AG09309 (cell line): ENCODE results near the gene PLA2G7.
"Not testable (repeated sequence)": the region's sequence is repeated elsewhere in the genome, so short reads cannot be mapped to it uniquely, and the experiment has no call there.

Experiments
- DNase-seq: peaks from one replicate; pipeline ENCODE4 v3.0.0-alpha.2; 2010; ENCODE audit warnings: low read depth
- H3K4me3 ChIP-seq: 2 replicates; pipeline ENCODE4 v1.5.1; 2011; ENCODE audit warnings: mild to moderate bottlenecking, low read depth, low read length, moderate library complexity; ENCODE audit not compliant: control insufficient read depth
- CTCF ChIP-seq: IDR thresholded peaks from 2 replicates; pipeline ENCODE4 v1.5.1; 2011; ENCODE audit warnings: mild to moderate bottlenecking, low read depth, low read length, inconsistent platforms; ENCODE audit not compliant: insufficient read depth, control insufficient read depth; ENCODE audit errors: missing control alignments

Gene PLA2G7

GRCh38 chr6:46748940-46749503 is 13.8 kb upstream of the PLA2G7 start:
- H3K4me3 ChIP-seq: no peak overlapping the region
- DNase-seq: no peak
- no peak for TF ChIP-seq CTCF

GRCh38 chr6:46746696-46747095 is 11.5 kb upstream of the PLA2G7 start, which contains the start of gene ANKRD66:
TSS of gene ANKRD66 (plus strand) at chr6:46746933. CDS start at chr6:46751949, 5,016 bp downstream.
- no peak for DNase-seq
- no peak for TF ChIP-seq CTCF
- H3K4me3 ChIP-seq: no peak within 1 kb of the TSS

- no peak for TF ChIP-seq CTCF
- no peak overlapping the region for H3K4me3 ChIP-seq
- DNase-seq: no peak
Measured at GRCh38 chr6:46745973-46746372, 10.8 kb upstream of the PLA2G7 start.

- DNase-seq, H3K4me3 ChIP-seq: not testable (repeated sequence)
Measured at GRCh38 chr6:46744159-46744725, 9.1 kb upstream of the PLA2G7 start.

GRCh38 chr6:46743425-46744158 is 8.4 kb upstream of the PLA2G7 start:
- no peak for DNase-seq
- TF ChIP-seq CTCF: no peak
- no peak overlapping the region for H3K4me3 ChIP-seq

- no peak overlapping the region for H3K4me3 ChIP-seq
- no peak for DNase-seq
- no peak for TF ChIP-seq CTCF
Measured at GRCh38 chr6:46741910-46742309, 6.7 kb upstream of the PLA2G7 start.

GRCh38 chr6:46741482-46741881 is 6.3 kb upstream of the PLA2G7 start:
- no peak overlapping the region for H3K4me3 ChIP-seq
- TF ChIP-seq CTCF: no peak
- no peak for DNase-seq
